Stomach (tissue), 9 donors: ENCODE measurements around the gene TGOLN2. TPM values are rescaled to one million over a fixed set of nuclear protein-coding genes. Genes with fewer than 3 reads are reported as not detected.
"Not testable (repeated sequence)": the region's sequence is repeated elsewhere in the genome, so short reads cannot be mapped to it uniquely, and the experiment has no call there.

ENCODE experiments used
- DNase-seq, 2 donors: peaks; one replicate each; pipeline versions ENCODE4 v3.0.0 to v3.0.0-alpha.2; 2013 to 2019
- H3K27ac ChIP-seq, 5 donors: fragments of 200-600 bp in 4 of 5; sonication (generic) in 4 of 5; one replicate each; pipeline ENCODE4 v1.5.1; 2013 to 2019; ENCODE audit warnings: mild to moderate bottlenecking in 1 of 5, moderate library complexity in 1 of 5
- H3K27me3 ChIP-seq, 3 donors: fragments of 200-600 bp; sonication (generic); one replicate each; pipeline ENCODE4 v1.5.1; 2017 to 2019; ENCODE audit warnings: mixed run types in 1 of 3
- H3K36me3 ChIP-seq, 4 donors: fragments of 200-600 bp; sonication (generic); 1 replicate in 3 of 4; 2 replicates in 1 of 4; pipeline ENCODE4 v1.5.1; 2016 to 2019
- H3K4me1 ChIP-seq, 4 donors: fragments of 200-600 bp; sonication (generic); one replicate each; pipeline ENCODE4 v1.5.1; 2016 to 2019
- H3K4me3 ChIP-seq, 4 donors: fragments of 200-600 bp; sonication (generic) in 3 of 4; one replicate each; pipeline ENCODE4 v1.5.1; 2016 to 2019; ENCODE audit warnings: mild to moderate bottlenecking in 1 of 4
- H3K9me3 ChIP-seq, 4 donors: fragments of 200-600 bp; sonication (generic); one replicate each; pipeline ENCODE4 v1.5.1; 2016 to 2019
- CTCF ChIP-seq, 7 experiments: fragments of 450-650 bp in 4 of 7; fragments of 200-600 bp in 3 of 7; sonication (generic) in 3 of 7; IDR thresholded peaks; one replicate each; pipeline ENCODE4 v1.5.1; 2016 to 2019; ENCODE audit warnings: antibody characterized with exemption in 7 of 7, control low read depth in 2 of 7, mild to moderate bottlenecking in 1 of 7
- EP300 ChIP-seq: sonication (generic); formaldehyde crosslinking; IDR thresholded peaks from one replicate; pipeline ENCODE4 v1.6.1; 2017; ENCODE audit warnings: antibody characterized with exemption
- POLR2A ChIP-seq, 4 donors: fragments of 450-650 bp; IDR thresholded peaks; one replicate each; pipeline ENCODE4 v1.6.1; 2016; ENCODE audit warnings: antibody characterized with exemption in 4 of 4, control low read depth in 2 of 4, mild to moderate bottlenecking in 1 of 4, moderate library complexity in 1 of 4
- POLR2AphosphoS5 ChIP-seq, 3 donors: sonication (generic); formaldehyde crosslinking; IDR thresholded peaks; one replicate each; pipeline ENCODE4 v1.6.1; 2016; ENCODE audit warnings: antibody characterized with exemption in 3 of 3
- WGBS, 5 donors: extraction: QIAGEN DNeasy Blood & Tissue Kit in 3 of 5; methylation state at CpG; one replicate each; pipeline versions ENCODE4 v1.1.5 to v1.1.7; 2013 to 2018; 5-methylcytosine and 5-hydroxymethylcytosine counted together
- intact Hi-C: fragments of 100-400 bp; cut with DNase I; formaldehyde crosslinking; loops from one replicate; pipeline ENCODE4 v1.15.1; 2023; ENCODE audit warnings: low total_unique reads
- polyA plus RNA-seq, 3 donors: library from polyadenylated mRNA; stranded (reverse); fragments of 200-250 nt; gene quantifications; one replicate each; pipeline ENCODE4 v1.2.3, GENCODE V29; 2013
- total RNA-seq, 5 donors: library from RNA; depleted of rRNA; stranded (reverse); fragments of >200 nt; gene quantifications; one replicate each; pipeline versions ENCODE4 v1.1.0 to v1.2.3, GENCODE V29; 2014 to 2016
- donor health status: healthy with polysubstance abuse.
- donor health status: Bipolar disorder and iron deficiency.
- donor health status: healthy.

Gene TGOLN2
- total and polyA plus RNA-seq, 8 donors = 10.8 to 232 (median 105) TPM

DNA sequence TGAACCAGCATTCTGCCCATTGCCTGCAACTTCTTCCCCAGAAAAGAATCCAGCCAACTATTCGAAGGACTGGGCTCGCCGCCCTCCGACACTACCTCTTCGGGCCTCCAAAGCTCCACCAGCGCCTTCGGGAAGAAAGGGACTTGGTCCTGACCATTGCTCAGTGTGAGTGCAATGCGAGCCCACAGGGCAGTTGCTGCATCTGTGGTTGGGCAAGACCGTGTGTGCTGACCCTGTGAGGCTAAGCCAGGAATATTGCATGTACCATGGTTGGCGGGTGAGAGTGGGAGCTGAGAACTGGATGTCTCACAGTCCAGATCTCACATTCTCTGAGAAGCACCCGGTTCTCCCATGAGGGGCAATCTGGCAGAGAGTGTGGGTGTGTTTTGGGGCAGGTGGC, 43.3 kb upstream of the TGOLN2 start:
- no peak for DNase-seq
- no peaks in the 10 kb centered on the region for H3K27me3 ChIP-seq
- TF ChIP-seq POLR2AphosphoS5 (IDR thresholded peaks at IDR 0.05) (no peak), POLR2A (IDR thresholded peaks at IDR 0.05) (no peak), CTCF (IDR thresholded peaks at IDR 0.05) (no peak), EP300 (no peak)
- peaks cover 2 to 69% (median 56%) of the 10 kb centered on the region in 4 donors for H3K36me3 ChIP-seq
- H3K9me3 ChIP-seq = no peaks in the 10 kb centered on the region
- no peak overlapping the region for H3K4me3 ChIP-seq
- peaks cover 0 to 3% (median 0%) of the 10 kb centered on the region in 4 donors for H3K4me1 ChIP-seq
- H3K27ac ChIP-seq = no peak overlapping the region
- WGBS, 5 donors = 93 to 100% (median 96%) methylated on average over 9 to 11 of the region's 11 CpGs
- intact Hi-C loops = no loop called here

- WGBS, 5 donors = 70 to 84% (median 83%) methylated on average over 5 of the region's 5 CpGs
- no peaks in the 10 kb centered on the region for H3K9me3 ChIP-seq
- peaks cover 0 to 3% (median 0%) of the 10 kb centered on the region in 4 donors for H3K4me1 ChIP-seq
- no peaks in the 10 kb centered on the region for H3K27me3 ChIP-seq
- TF ChIP-seq EP300 (no peak), POLR2AphosphoS5 (IDR thresholded peaks at IDR 0.05) (no peak), CTCF (IDR thresholded peaks at IDR 0.05) (no peak)
- no peak overlapping the region for H3K4me3 ChIP-seq
- no peak overlapping the region for H3K27ac ChIP-seq
- no peak for DNase-seq
- intact Hi-C loops = no loop called here
- peaks cover 2 to 66% (median 59%) of the 10 kb centered on the region in 4 donors for H3K36me3 ChIP-seq
Measured at GRCh38 chr2:85369500-85369899, 41.7 kb upstream of the TGOLN2 start.

- H3K9me3 ChIP-seq = no peaks in the 10 kb centered on the region
- no peak overlapping the region for H3K27ac ChIP-seq
- H3K27me3 ChIP-seq = no peaks in the 10 kb centered on the region
- intact Hi-C loops = no loop called here
- H3K36me3 ChIP-seq = peaks cover 2 to 70% (median 63%) of the 10 kb centered on the region in 4 donors
- no peak for DNase-seq
- H3K4me3 ChIP-seq = no peak overlapping the region
- TF ChIP-seq CTCF (IDR thresholded peaks at IDR 0.05) = no peak
- TF ChIP-seq EP300 = no peak
- no peak for TF ChIP-seq POLR2A (IDR thresholded peaks at IDR 0.05)
- peaks cover 0 to 3% (median 0%) of the 10 kb centered on the region in 4 donors for H3K4me1 ChIP-seq
Measured at GRCh38 chr2:85368921-85369320, 41.1 kb upstream of the TGOLN2 start.

DNA sequence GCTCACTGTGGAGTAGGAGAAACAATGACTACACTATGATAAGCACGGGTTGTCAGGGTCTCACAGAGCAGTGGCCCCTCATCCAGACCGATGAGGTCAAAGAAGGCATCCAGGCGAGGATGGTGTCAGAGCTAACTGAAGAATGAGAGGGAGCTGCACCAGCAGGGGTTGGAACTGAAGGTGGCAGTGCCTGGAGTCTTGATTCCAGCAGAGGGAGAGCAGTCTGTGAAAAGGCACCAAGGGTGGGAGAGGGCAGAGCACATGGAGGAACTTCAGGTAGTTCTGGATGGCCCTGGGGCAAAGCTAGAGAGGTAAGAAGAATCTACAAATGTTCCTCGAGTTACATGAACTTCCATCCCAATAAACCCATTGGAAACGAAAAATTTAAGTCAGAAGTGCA, 39.4 kb upstream of the TGOLN2 start:
- peaks cover 0 to 3% (median 0%) of the 10 kb centered on the region in 4 donors for H3K4me1 ChIP-seq
- intact Hi-C loops = no loop called here
- TF ChIP-seq CTCF (IDR thresholded peaks at IDR 0.05) (no peak), POLR2A (IDR thresholded peaks at IDR 0.05) (no peak), EP300 (no peak), POLR2AphosphoS5 (IDR thresholded peaks at IDR 0.05) (no peak)

GRCh38 chr2:85362653-85363387, 35.0 kb upstream of the TGOLN2 start:
- DNase-seq, intact Hi-C loops, H3K4me3 ChIP-seq, H3K27me3 ChIP-seq, H3K27ac ChIP-seq, H3K9me3 ChIP-seq: not testable (repeated sequence)
- H3K36me3 ChIP-seq = peaks cover 13 to 89% (median 80%) of the 10 kb centered on the region in 4 donors
- peaks cover 0 to 14% (median 8%) of the 10 kb centered on the region in 4 donors for H3K4me1 ChIP-seq
- WGBS, 5 donors = 83 to 97% (median 88%) methylated on average over 5 of the region's 5 CpGs

More for the DNA sequence above, 39.4 kb upstream of the TGOLN2 start:
- H3K36me3 ChIP-seq = peaks cover 12 to 78% (median 72%) of the 10 kb centered on the region in 4 donors
- DNase-seq = no peak
- H3K27ac ChIP-seq = no peak overlapping the region
- H3K27me3 ChIP-seq = no peaks in the 10 kb centered on the region
- WGBS, 5 donors = 82 to 88% (median 84%) methylated on average over 5 of the region's 5 CpGs
- no peak overlapping the region for H3K4me3 ChIP-seq
- H3K9me3 ChIP-seq = no peaks in the 10 kb centered on the region
